ENCODE data around the gene WNT2B.

The WNT2B gene

DNA sequence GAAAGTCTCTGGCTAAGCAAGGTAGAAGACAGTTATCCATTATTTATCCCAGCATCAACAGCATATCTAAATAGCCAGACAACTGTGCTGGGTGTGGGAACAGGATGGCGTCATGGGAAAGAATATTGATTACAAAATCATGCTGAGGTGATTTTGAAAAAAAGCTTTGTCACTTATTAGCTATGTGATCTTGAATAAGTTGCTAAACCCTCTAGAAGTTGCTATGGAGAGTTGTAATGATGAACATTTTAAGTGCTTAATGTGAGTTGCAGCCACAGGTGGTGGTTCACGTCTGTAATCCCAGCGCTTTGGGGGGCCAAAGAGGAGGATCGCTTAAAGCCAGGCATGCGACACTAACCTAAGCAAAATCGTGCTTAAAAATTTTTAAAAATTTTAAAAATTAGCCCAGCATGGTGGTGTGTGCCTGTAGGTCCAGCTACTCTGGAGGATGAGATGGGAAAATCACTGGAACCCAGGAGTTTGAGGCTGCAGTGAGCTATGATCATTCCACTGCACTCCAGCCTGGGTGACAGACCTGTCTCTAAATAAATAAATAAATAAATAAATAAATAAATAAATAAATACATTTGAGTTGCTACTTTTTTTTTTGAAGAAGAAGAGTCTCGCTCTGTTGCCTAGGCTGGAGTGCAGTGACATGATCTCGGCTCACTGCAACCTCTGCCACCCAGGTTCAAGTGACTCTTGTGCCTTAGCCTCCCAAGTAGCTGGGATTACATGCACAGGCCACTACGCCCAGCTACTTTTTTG, 33.6 kb downstream of the WNT2B start:
- no peaks in the 10 kb centered on the region for H3K4me1 ChIP-seq (ENCODE audit: control insufficient read depth, insufficient read depth, low read length)
- H3K27ac ChIP-seq (ENCODE audit: low read length) = no peak overlapping the region
- H3K27me3 ChIP-seq (ENCODE audit: control insufficient read depth in 1 of 2, insufficient read depth in 2 of 2, low read length in 2 of 2) = no peaks in the 10 kb centered on the region
- H3K4me3 ChIP-seq (ENCODE audit: low read length in 2 of 2) = no peak overlapping the region
- H3K9ac ChIP-seq (ENCODE audit: low read length in 2 of 2) = no peak overlapping the region
- no peaks in the 10 kb centered on the region for H3K9me3 ChIP-seq (ENCODE audit: control insufficient read depth in 2 of 2, low read length in 2 of 2)
- peaks cover 7 to 15% of the 10 kb centered on the region in 2 donors for H3K36me3 ChIP-seq (ENCODE audit: control insufficient read depth in 2 of 2, insufficient read depth in 2 of 2, low read length in 2 of 2)

DNA sequence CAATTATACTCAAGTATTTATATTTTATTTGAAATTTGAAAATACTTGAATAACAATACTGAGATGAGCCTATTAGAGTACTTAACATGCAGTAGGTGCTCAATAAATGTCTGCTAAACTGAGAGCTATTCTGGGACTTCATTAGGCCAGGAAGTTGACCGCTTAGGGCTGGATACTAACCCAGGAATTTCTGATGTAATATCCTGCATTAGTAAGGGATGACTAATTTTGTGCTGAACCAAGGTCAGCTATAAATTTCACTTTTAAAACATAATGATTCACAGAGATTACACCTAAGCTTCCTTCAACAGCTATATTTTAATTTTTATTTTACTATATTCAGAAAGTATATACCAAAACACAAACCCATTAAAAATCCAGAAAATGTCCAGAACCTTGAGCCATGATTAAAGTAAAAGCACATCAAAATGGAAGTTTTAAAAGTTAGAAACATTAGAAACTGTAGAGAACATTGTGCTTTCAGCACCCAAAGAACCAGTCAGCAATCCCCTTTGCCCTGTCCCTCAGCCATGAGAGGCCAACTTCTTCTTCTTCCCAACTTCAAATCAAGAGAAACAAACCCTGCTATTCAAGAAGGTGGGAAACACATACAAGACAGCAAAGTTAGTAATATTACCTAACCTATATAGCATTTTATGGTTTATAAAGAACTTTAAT, 35.4 kb downstream of the WNT2B start:
- no peak overlapping the region for H3K27ac ChIP-seq (ENCODE audit: low read length)
- no peaks in the 10 kb centered on the region for H3K4me1 ChIP-seq (ENCODE audit: control insufficient read depth, insufficient read depth, low read length)
- H3K4me3 ChIP-seq (ENCODE audit: low read length in 2 of 2) = no peak overlapping the region
- H3K36me3 ChIP-seq (ENCODE audit: control insufficient read depth in 2 of 2, insufficient read depth in 2 of 2, low read length in 2 of 2) = peaks cover 5 to 8% of the 10 kb centered on the region in 2 donors
- no peak overlapping the region for H3K9ac ChIP-seq (ENCODE audit: low read length in 2 of 2)
- H3K9me3 ChIP-seq (ENCODE audit: control insufficient read depth in 2 of 2, low read length in 2 of 2) = no peaks in the 10 kb centered on the region
- H3K27me3 ChIP-seq (ENCODE audit: control insufficient read depth in 1 of 2, insufficient read depth in 2 of 2, low read length in 2 of 2) = no peaks in the 10 kb centered on the region

DNA sequence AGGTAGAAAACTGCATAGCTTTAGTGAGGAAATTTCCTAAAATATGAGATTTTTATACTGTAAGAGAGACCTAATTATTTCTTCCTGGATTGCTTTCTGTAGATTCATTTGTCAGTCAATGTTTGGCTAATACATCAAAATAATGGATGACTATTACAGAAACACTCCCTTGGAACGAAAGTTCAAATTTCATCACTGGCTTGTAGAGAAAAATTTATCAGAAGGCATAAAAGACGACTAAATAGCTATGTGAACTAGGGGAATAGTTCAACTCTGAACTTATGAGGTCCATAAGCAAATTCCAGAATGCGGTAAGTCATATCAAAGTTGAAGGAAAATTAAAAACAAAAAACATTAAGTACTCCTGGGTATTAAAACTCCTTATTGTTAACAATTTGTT, 36.0 kb downstream of the WNT2B start:
- no peak overlapping the region for H3K4me3 ChIP-seq (ENCODE audit: low read length in 2 of 2)
- no peaks in the 10 kb centered on the region for H3K27me3 ChIP-seq (ENCODE audit: control insufficient read depth in 1 of 2, insufficient read depth in 2 of 2, low read length in 2 of 2)
- H3K9ac ChIP-seq (ENCODE audit: low read length in 2 of 2) = no peak overlapping the region
- H3K9me3 ChIP-seq (ENCODE audit: control insufficient read depth in 2 of 2, low read length in 2 of 2) = no peaks in the 10 kb centered on the region
- no peaks in the 10 kb centered on the region for H3K4me1 ChIP-seq (ENCODE audit: control insufficient read depth, insufficient read depth, low read length)
- no peak overlapping the region for H3K27ac ChIP-seq (ENCODE audit: low read length)
- H3K36me3 ChIP-seq (ENCODE audit: control insufficient read depth in 2 of 2, insufficient read depth in 2 of 2, low read length in 2 of 2) = peaks cover 4 to 7% of the 10 kb centered on the region in 2 donors

DNA sequence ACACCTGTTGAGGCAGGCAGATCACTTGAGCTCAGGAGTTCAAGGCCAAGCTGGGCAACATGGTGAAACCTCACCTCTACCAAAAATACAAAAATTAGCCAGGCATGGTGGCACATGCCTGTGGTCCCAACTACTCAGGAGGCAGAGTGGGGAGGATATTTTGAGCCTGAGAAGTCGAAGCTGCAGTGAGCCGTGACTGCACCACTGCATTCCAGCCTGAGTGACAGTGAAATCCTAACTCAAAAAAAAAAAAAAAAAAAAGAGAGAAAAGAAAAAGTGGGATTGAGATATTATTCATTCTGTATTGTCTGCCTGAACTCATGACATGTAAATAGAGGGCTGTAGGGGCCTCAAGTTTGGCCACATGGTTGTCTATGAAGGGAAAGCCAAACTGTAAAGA, 37.3 kb downstream of the WNT2B start:
- Histone ChIP-seq H3K4me3 (ENCODE audit: low read length in 2 of 2) (no peak overlapping the region), H3K9ac (ENCODE audit: low read length in 2 of 2) (no peak overlapping the region), H3K36me3 (ENCODE audit: control insufficient read depth in 2 of 2, insufficient read depth in 2 of 2, low read length in 2 of 2) (peaks cover 2 to 3% of the 10 kb centered on the region in 2 donors), H3K27me3 (ENCODE audit: control insufficient read depth in 1 of 2, insufficient read depth in 2 of 2, low read length in 2 of 2) (no peaks in the 10 kb centered on the region), H3K27ac (ENCODE audit: low read length) (no peak overlapping the region), H3K4me1 (ENCODE audit: control insufficient read depth, insufficient read depth, low read length) (no peaks in the 10 kb centered on the region), H3K9me3 (ENCODE audit: control insufficient read depth in 2 of 2, low read length in 2 of 2) (no peaks in the 10 kb centered on the region)

DNA sequence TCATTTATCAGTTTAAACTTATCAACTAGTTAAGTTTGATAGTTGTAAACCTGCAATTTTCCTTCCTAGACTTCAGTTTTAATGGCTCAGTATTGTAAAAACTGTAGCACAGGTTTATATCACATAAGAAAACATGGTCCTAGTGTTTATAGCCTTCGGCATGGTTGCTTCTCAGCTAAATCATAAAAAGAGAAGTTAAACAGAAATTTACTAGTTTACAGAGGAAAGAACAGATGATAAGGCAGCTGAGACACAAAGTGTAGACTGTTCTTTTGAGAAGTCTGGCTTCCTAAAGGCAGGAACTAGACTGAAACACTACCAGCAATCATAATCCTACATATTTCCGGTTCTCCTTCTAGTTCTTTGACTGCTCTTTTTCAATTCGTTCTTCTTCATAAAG, 39.8 kb downstream of the WNT2B start:
- H3K36me3 ChIP-seq (ENCODE audit: control insufficient read depth in 2 of 2, insufficient read depth in 2 of 2, low read length in 2 of 2) = no peaks in the 10 kb centered on the region

DNA sequence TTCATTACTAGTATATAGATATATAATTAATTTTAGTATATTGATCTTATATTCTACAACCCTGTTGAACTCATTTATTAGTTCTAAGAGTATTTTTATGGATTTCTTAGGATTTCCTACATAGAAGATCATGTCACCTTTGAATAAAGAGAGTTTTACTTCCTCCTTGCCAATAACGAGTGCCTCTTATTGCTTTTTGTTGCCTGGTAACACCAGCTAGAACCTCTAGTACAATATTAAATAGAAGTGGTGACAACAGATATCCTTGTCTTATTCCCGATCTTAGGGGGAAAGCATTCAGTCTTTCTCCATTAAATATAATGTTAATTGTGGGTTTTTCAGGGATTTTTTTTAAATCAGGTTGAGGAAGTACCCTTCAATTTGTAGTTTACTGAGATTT, 40.8 kb downstream of the WNT2B start:
- no peak overlapping the region for H3K9ac ChIP-seq (ENCODE audit: low read length in 2 of 2)
- no peak overlapping the region for H3K27ac ChIP-seq (ENCODE audit: low read length)
- H3K4me3 ChIP-seq (ENCODE audit: low read length in 2 of 2) = no peak overlapping the region
- H3K4me1 ChIP-seq (ENCODE audit: control insufficient read depth, insufficient read depth, low read length) = no peaks in the 10 kb centered on the region
- no peaks in the 10 kb centered on the region for H3K27me3 ChIP-seq (ENCODE audit: control insufficient read depth in 1 of 2, insufficient read depth in 2 of 2, low read length in 2 of 2)
- H3K36me3 ChIP-seq (ENCODE audit: control insufficient read depth in 2 of 2, insufficient read depth in 2 of 2, low read length in 2 of 2) = no peaks in the 10 kb centered on the region
- H3K9me3 ChIP-seq (ENCODE audit: control insufficient read depth in 2 of 2, low read length in 2 of 2) = no peaks in the 10 kb centered on the region

More for the DNA sequence above, 39.8 kb downstream of the WNT2B start:
- H3K9me3 ChIP-seq (ENCODE audit: control insufficient read depth in 2 of 2, low read length in 2 of 2) = no peaks in the 10 kb centered on the region
- no peak overlapping the region for H3K9ac ChIP-seq (ENCODE audit: low read length in 2 of 2)
- no peaks in the 10 kb centered on the region for H3K27me3 ChIP-seq (ENCODE audit: control insufficient read depth in 1 of 2, insufficient read depth in 2 of 2, low read length in 2 of 2)
- H3K4me1 ChIP-seq (ENCODE audit: control insufficient read depth, insufficient read depth, low read length) = no peaks in the 10 kb centered on the region
- H3K4me3 ChIP-seq (ENCODE audit: low read length in 2 of 2) = no peak overlapping the region
- H3K27ac ChIP-seq (ENCODE audit: low read length) = no peak overlapping the region

DNA sequence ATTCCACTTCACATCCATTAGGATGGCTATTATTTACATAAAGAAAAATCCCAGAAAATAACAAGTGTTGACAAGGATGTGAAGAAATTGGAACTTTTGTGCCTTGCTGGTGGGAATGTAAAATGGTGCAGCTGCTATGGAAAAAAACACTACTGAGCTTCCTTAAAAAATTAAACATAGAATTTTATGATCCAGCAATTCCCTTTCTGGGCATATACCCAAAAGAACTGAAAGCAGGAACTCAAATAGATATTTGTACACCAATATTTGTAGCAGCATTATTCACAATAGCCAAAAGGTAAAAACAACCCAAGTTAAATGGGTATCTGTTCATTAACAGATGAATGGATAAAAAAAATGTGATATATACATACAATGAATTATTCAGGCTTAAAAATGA, 45.6 kb downstream of the WNT2B start:
- H3K4me3 ChIP-seq (ENCODE audit: low read length in 2 of 2) = no peak overlapping the region
- no peaks in the 10 kb centered on the region for H3K4me1 ChIP-seq (ENCODE audit: control insufficient read depth, insufficient read depth, low read length)
- no peaks in the 10 kb centered on the region for H3K9me3 ChIP-seq (ENCODE audit: control insufficient read depth in 2 of 2, low read length in 2 of 2)
- H3K27me3 ChIP-seq (ENCODE audit: control insufficient read depth in 1 of 2, insufficient read depth in 2 of 2, low read length in 2 of 2) = no peaks in the 10 kb centered on the region
- H3K9ac ChIP-seq (ENCODE audit: low read length in 2 of 2) = no peak overlapping the region
- H3K27ac ChIP-seq (ENCODE audit: low read length) = no peak overlapping the region
- H3K36me3 ChIP-seq (ENCODE audit: control insufficient read depth in 2 of 2, insufficient read depth in 2 of 2, low read length in 2 of 2) = peaks cover 0 to 4% of the 10 kb centered on the region in 2 donors

DNA sequence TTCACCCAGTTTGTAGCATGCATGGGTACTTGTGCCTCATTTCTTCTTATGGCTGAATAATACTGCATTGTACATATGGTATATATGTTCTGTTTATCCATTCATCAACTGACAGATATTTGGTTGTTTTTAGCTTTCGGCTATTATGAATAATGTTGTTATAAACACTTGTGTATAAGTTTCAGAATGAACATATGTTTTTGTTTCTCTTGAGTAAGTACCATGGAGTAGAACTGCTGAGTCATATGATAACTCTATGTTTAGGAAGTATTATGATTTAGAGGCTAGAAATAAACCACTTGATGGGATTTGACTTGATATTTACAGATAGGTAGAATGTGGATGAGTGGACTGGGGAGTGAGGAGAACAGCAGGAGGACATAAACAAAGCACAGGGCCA, 48.6 kb downstream of the WNT2B start:
- no peak overlapping the region for H3K27ac ChIP-seq (ENCODE audit: low read length)
- H3K36me3 ChIP-seq (ENCODE audit: control insufficient read depth in 2 of 2, insufficient read depth in 2 of 2, low read length in 2 of 2) = peaks cover 0 to 4% of the 10 kb centered on the region in 2 donors
- no peaks in the 10 kb centered on the region for H3K4me1 ChIP-seq (ENCODE audit: control insufficient read depth, insufficient read depth, low read length)
- no peaks in the 10 kb centered on the region for H3K27me3 ChIP-seq (ENCODE audit: control insufficient read depth in 1 of 2, insufficient read depth in 2 of 2, low read length in 2 of 2)
- no peaks in the 10 kb centered on the region for H3K9me3 ChIP-seq (ENCODE audit: control insufficient read depth in 2 of 2, low read length in 2 of 2)
- H3K4me3 ChIP-seq (ENCODE audit: low read length in 2 of 2) = no peak overlapping the region
- H3K9ac ChIP-seq (ENCODE audit: low read length in 2 of 2) = no peak overlapping the region

DNA sequence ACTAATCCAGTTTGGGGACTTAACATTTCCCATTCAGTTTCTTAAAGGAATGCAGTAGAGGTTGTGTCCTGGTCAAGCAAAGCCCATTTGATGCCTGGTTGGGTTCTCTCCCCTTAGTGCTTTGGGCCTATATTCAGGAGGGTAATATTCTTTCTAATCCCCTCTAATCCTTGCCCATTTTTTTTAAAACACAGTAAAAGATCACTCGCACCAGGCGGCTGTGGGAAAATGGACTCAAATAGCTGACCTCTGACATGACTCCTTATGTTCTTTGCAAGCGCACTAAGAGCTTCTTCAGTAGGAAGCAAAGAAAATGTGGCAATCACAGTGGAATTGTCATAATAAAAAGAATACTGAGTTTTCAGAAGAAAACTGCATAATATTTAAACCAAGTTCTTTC, 49.9 kb downstream of the WNT2B start:
- H3K4me1 ChIP-seq (ENCODE audit: control insufficient read depth, insufficient read depth, low read length) = no peaks in the 10 kb centered on the region
- H3K36me3 ChIP-seq (ENCODE audit: control insufficient read depth in 2 of 2, insufficient read depth in 2 of 2, low read length in 2 of 2) = peaks cover 0 to 4% of the 10 kb centered on the region in 2 donors
- H3K9me3 ChIP-seq (ENCODE audit: control insufficient read depth in 2 of 2, low read length in 2 of 2) = no peaks in the 10 kb centered on the region
- no peaks in the 10 kb centered on the region for H3K27me3 ChIP-seq (ENCODE audit: control insufficient read depth in 1 of 2, insufficient read depth in 2 of 2, low read length in 2 of 2)
- no peak overlapping the region for H3K27ac ChIP-seq (ENCODE audit: low read length)
- H3K9ac ChIP-seq (ENCODE audit: low read length in 2 of 2) = no peak overlapping the region
- H3K4me3 ChIP-seq (ENCODE audit: low read length in 2 of 2) = no peak overlapping the region

DNA sequence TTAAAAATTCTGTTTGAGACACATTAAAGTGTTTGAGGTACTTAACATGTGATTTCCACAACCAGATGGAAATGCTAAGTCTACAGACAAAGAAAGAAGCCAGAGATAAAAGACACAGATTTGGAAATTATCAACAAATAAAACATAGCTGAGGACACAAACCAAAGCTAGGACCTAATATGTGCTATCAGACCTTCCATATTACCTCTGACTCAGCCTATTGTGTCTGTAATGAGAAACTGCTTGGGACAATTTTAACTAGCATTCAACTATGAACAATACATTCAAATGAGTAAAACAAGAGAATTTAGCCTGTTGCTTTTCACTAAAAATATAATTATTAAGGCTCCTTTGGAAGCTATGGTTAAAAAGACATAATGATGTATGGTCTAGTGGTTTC, 54.6 kb downstream of the WNT2B start:
- Histone ChIP-seq H3K9me3 (ENCODE audit: control insufficient read depth in 2 of 2, low read length in 2 of 2) (no peaks in the 10 kb centered on the region), H3K9ac (ENCODE audit: low read length in 2 of 2) (no peak overlapping the region), H3K36me3 (ENCODE audit: control insufficient read depth in 2 of 2, insufficient read depth in 2 of 2, low read length in 2 of 2) (no peaks in the 10 kb centered on the region), H3K4me1 (ENCODE audit: control insufficient read depth, insufficient read depth, low read length) (no peaks in the 10 kb centered on the region), H3K4me3 (ENCODE audit: low read length in 2 of 2) (no peak overlapping the region), H3K27ac (ENCODE audit: low read length) (no peak overlapping the region), H3K27me3 (ENCODE audit: control insufficient read depth in 1 of 2, insufficient read depth in 2 of 2, low read length in 2 of 2) (no peaks in the 10 kb centered on the region)

DNA sequence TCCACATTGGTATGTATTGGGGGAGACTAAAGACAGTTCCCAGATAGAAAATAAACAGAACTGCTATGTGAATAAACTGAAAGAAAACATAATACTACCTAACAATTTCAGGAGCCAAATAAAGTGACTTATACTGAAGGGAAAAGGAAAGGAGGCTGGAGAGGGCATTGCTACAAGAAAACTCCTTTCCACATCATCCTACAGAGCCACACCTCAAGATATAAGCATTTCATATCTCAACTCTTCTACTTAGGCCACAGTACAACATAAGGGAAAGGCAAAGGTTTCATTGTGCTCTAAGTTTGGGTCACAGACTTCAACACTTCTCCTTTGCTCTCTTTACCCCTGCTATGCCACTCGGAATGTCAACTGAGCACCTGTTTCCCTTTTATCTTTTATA, 55.3 kb downstream of the WNT2B start:
- Histone ChIP-seq H3K36me3 (ENCODE audit: control insufficient read depth in 2 of 2, insufficient read depth in 2 of 2, low read length in 2 of 2) (no peaks in the 10 kb centered on the region), H3K4me3 (ENCODE audit: low read length in 2 of 2) (no peak overlapping the region), H3K27ac (ENCODE audit: low read length) (no peak overlapping the region)

More for the DNA sequence above, 55.3 kb downstream of the WNT2B start:
- Histone ChIP-seq H3K4me1 (ENCODE audit: control insufficient read depth, insufficient read depth, low read length) (no peaks in the 10 kb centered on the region), H3K27me3 (ENCODE audit: control insufficient read depth in 1 of 2, insufficient read depth in 2 of 2, low read length in 2 of 2) (no peaks in the 10 kb centered on the region), H3K9ac (ENCODE audit: low read length in 2 of 2) (no peak overlapping the region), H3K9me3 (ENCODE audit: control insufficient read depth in 2 of 2, low read length in 2 of 2) (no peaks in the 10 kb centered on the region)
